GM12864 (cell line): ENCODE data around the gene CHRM1.
"Not testable (repeated sequence)": the region's sequence is repeated elsewhere in the genome, so short reads cannot be mapped to it uniquely, and the experiment has no call there.

ENCODE experiments used
- DNase-seq: peaks from one replicate; pipeline ENCODE4 v3.0.0-alpha.2; 2011; ENCODE audit warnings: low read depth
- H3K4me3 ChIP-seq: 2 replicates; pipeline ENCODE4 v1.5.1; 2011; ENCODE audit warnings: mild to moderate bottlenecking, low read depth, low read length, control low read depth
- CTCF ChIP-seq: IDR thresholded peaks from 2 replicates; pipeline ENCODE4 v1.5.1; 2011; ENCODE audit warnings: low read depth, mild to moderate bottlenecking, moderate library complexity, low read length, control low read depth, inconsistent platforms; ENCODE audit errors: missing control alignments

Gene CHRM1

GRCh38 chr11:62875698-62876478 lies 45.3 kb downstream of the CHRM1 start:
- no peak overlapping the region for H3K4me3 ChIP-seq
- TF ChIP-seq CTCF, result no peak
- no peak for DNase-seq

- H3K4me3 ChIP-seq, result no peak overlapping the region
- no peak for DNase-seq
- TF ChIP-seq CTCF, result no peak
Observed at GRCh38 chr11:62874851-62875250, 46.3 kb downstream of the CHRM1 start.

- H3K4me3 ChIP-seq, result no peak overlapping the region
- DNase-seq, result no peak
- TF ChIP-seq CTCF, result no peak
Observed at GRCh38 chr11:62865635-62866034, 55.5 kb downstream of the CHRM1 start.

- no peak for DNase-seq
Observed at GRCh38 chr11:62863687-62864335, 57.4 kb downstream of the CHRM1 start.

GRCh38 chr11:62861564-62862192 lies 59.5 kb downstream of the CHRM1 start:
- not testable (repeated sequence) for H3K4me3 ChIP-seq, DNase-seq

More at GRCh38 chr11:62863687-62864335, 57.4 kb downstream of the CHRM1 start:
- H3K4me3 ChIP-seq, result no peak overlapping the region
- TF ChIP-seq CTCF, result no peak

- H3K4me3 ChIP-seq, result no peak overlapping the region
- no peak for TF ChIP-seq CTCF
Observed at GRCh38 chr11:62860835-62861563, 60.2 kb downstream of the CHRM1 start.

GRCh38 chr11:62859281-62859703 lies 61.9 kb downstream of the CHRM1 start:
- not testable (repeated sequence) for DNase-seq, H3K4me3 ChIP-seq

More at GRCh38 chr11:62860835-62861563, 60.2 kb downstream of the CHRM1 start:
- DNase-seq, result no peak
